NCI-H2171 treated with DMSO at 0.1 percent for 48 hours (cell line): ENCODE results near the gene LITAFD.

Experiments
- DNase-seq: peaks from one replicate; lab custom pipeline; 2025; lab: John Stamatoyannopoulos, UW

LITAFD gene

GRCh38 chr16:8920645-8921346 is 38.6 kb downstream of the LITAFD start:
- DNase-seq, result no peak

GRCh38 chr16:8921347-8921984 is 39.3 kb downstream of the LITAFD start:
- no peak for DNase-seq

GRCh38 chr16:8923199-8923598 is 41.0 kb downstream of the LITAFD start:
- DNase-seq, result no peak

- DNase-seq, result no peak
These were observed 42.1 kb downstream of the LITAFD start for GRCh38 chr16:8924214-8924613.

GRCh38 chr16:8925455-8925854 is 43.3 kb downstream of the LITAFD start:
- no peak for DNase-seq

- no peak for DNase-seq
These were observed 44.7 kb downstream of the LITAFD start for GRCh38 chr16:8926827-8927226.

- DNase-seq, result no peak
These were observed 46.4 kb downstream of the LITAFD start for GRCh38 chr16:8928467-8928957.

GRCh38 chr16:8929086-8929748 is 47.1 kb downstream of the LITAFD start:
- DNase-seq, result peak; percentile 96

- DNase-seq, result no peak
These were observed 49.7 kb downstream of the LITAFD start for GRCh38 chr16:8931859-8932258.

- no peak for DNase-seq
These were observed 52.5 kb downstream of the LITAFD start for GRCh38 chr16:8934601-8935000.
